Measurements from ENCODE around the gene IGF2BP2.
"Not testable (repeated sequence)": the region's sequence is repeated elsewhere in the genome, so short reads cannot be mapped to it uniquely, and the experiment has no call there.

The IGF2BP2 gene

DNA sequence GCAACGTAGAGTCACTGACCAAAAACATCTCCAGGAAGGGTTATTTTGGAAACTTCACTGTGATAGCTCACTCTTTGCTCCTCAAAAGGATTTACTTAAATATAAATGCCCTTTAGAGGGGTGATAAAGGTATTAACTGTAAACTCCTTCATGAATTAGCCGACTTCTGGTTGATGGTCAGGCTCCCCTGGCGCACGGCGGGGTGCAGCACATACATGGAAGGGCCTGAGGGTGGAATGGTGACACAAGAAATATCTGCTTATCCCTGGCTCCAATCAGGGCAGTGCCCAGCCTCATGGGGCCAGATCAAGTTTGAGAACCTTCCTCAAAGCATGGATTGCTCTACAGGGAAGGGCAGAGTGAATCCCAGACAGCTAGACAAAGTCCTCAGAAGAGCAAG lies 116.5 kb downstream of the IGF2BP2 start:
- no peak overlapping the region for H3K4me3 ChIP-seq (ENCODE audit: low read length)
- H3K4me1 ChIP-seq (ENCODE audit: insufficient read depth, low read length) = peaks cover 59% of the 10 kb centered on the region
- no peaks in the 10 kb centered on the region for H3K9me3 ChIP-seq (ENCODE audit: insufficient read depth, low read depth, low read length)
- no peak overlapping the region for H3K27ac ChIP-seq (ENCODE audit: low read depth, low read length)
- 0 out of 2 replicates have a peak, but pooled peaks cover 5% of the 10 kb centered on the region for H3K36me3 ChIP-seq (ENCODE audit: insufficient read depth, low read length)
- no peak overlapping the region for H3K9ac ChIP-seq (ENCODE audit: low read depth, low read length)
- no peaks in the 10 kb centered on the region for H3K27me3 ChIP-seq (ENCODE audit: insufficient read depth, low read length)
- WGBS = 94% methylated on average over 5 of the region's 5 CpGs

DNA sequence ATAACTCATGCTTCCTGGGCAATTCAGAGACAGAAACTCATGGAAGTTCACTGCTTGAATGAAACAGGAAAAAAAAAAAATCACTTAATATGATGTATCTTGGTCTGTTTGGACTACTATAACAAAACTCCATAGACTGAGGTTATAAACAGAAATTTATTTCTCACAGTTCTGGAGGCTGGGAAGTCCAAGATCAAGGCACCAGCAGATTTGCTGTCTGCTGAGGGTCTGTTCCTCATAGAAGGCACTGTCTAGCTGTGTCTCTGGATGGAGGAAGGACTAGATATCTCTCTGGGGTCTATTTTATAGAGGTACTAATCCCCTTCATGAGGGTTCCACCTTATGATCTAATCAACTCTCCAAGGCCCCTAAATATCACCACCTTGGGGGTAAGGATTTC lies 119.3 kb downstream of the IGF2BP2 start:
- Histone ChIP-seq H3K4me1 (ENCODE audit: insufficient read depth, low read length) (peaks cover 56% of the 10 kb centered on the region), H3K9me3 (ENCODE audit: insufficient read depth, low read depth, low read length) (no peaks in the 10 kb centered on the region), H3K27ac (ENCODE audit: low read depth, low read length) (no peak overlapping the region), H3K36me3 (ENCODE audit: insufficient read depth, low read length) (0 out of 2 replicates have a peak, but pooled peaks cover 5% of the 10 kb centered on the region), H3K27me3 (ENCODE audit: insufficient read depth, low read length) (no peaks in the 10 kb centered on the region), H3K4me3 (ENCODE audit: low read length) (no peak overlapping the region), H3K9ac (ENCODE audit: low read depth, low read length) (no peak overlapping the region)

DNA sequence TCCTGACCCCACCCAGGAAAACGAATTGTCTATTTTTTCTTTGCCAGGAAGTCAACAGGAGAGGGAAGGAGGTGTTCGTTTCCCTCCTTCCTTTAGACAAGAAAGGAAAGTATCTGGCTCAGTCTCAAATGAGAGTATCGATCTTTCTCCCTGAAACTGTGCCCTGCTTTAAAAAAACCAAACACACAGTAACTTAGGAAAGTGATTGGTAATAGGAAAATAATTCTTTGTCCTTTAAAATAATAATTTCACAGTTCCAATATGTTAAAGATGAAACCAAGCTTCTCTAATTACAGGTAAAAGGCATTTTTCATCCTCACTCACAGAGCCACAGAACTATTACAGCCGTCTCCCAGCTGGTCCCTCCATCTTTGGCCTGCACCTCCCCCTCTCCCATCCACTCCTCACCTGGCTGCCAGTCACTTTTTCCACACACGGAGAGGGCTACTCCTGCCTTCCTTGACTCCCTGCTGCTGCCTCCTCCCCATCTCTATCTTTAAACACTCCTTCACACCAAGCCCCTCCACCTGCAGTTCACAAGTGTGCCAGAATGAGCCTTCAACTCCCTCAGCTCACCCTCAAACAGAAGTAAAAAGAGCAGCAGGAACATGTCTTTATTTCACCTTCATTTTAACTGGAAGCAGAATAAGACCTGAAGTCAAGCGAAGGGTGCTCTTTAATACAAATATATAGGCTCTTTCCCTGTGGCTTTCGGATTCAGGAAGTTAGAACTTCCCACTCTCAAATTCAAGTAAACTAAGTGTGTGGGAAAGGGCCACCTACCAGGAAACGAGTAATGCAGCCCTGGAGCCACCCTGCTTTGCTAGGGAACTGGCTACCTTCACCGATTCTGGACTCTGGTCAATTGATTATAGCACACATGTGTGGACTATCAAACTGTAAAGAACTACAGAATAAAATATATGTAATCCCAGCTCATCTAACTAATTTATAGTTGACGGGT lies 122.3 kb downstream of the IGF2BP2 start:
- Histone ChIP-seq H3K4me1 (ENCODE audit: insufficient read depth, low read length) (peaks cover 37% of the 10 kb centered on the region), H3K9ac (ENCODE audit: low read depth, low read length) (no peak overlapping the region), H3K27me3 (ENCODE audit: insufficient read depth, low read length) (no peaks in the 10 kb centered on the region), H3K4me3 (ENCODE audit: low read length) (no peak overlapping the region), H3K36me3 (ENCODE audit: insufficient read depth, low read length) (0 out of 2 replicates have a peak, but pooled peaks cover 5% of the 10 kb centered on the region), H3K9me3 (ENCODE audit: insufficient read depth, low read depth, low read length) (no peaks in the 10 kb centered on the region), H3K27ac (ENCODE audit: low read depth, low read length) (peak overlapping the region; percentile 8; the same call in 1 of the 2 replicates)
- 55% methylated on average over 8 of the region's 10 CpGs for WGBS

DNA sequence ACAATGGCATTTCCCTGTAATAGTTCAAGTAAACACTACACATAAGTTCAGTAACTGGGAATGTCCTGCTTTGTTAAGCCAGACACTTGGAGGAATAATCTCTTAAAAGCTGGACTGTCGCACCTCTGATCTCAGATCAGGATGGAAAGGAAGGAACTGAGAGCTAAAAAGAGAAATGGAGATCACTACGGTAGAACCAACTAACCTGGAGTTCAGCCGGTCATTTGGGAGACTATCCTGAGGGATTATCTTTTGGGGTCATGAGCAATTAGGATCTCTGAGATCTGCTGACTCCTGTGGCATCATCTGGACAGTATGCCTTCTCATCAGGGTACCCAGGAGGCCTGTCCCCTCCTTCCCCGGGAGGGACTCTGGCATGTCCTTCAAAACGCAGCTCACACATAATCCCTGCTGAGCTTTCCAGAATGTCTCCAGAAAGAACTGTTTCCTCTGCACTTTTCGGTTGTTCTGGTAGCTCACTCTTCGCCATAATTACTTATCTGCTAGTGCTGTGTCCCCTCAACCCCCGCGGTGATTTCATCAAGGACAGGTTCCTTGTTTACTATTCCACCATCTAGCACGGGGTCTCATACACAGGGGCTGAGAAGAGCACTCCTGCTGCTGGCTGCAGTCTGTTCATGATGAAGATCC lies 123.1 kb downstream of the IGF2BP2 start:
- H3K9me3 ChIP-seq (ENCODE audit: insufficient read depth, low read depth, low read length) = no peaks in the 10 kb centered on the region
- no peak overlapping the region for H3K4me3 ChIP-seq (ENCODE audit: low read length)
- 70% methylated on average over 10 of the region's 10 CpGs for WGBS
- no peak overlapping the region for H3K9ac ChIP-seq (ENCODE audit: low read depth, low read length)
- H3K27me3 ChIP-seq (ENCODE audit: insufficient read depth, low read length) = no peaks in the 10 kb centered on the region
- 0 out of 2 replicates have a peak, but pooled peaks cover 5% of the 10 kb centered on the region for H3K36me3 ChIP-seq (ENCODE audit: insufficient read depth, low read length)
- peak overlapping the region; percentile 8; the same call in 1 of the 2 replicates for H3K27ac ChIP-seq (ENCODE audit: low read depth, low read length)
- peaks cover 37% of the 10 kb centered on the region for H3K4me1 ChIP-seq (ENCODE audit: insufficient read depth, low read length)

DNA sequence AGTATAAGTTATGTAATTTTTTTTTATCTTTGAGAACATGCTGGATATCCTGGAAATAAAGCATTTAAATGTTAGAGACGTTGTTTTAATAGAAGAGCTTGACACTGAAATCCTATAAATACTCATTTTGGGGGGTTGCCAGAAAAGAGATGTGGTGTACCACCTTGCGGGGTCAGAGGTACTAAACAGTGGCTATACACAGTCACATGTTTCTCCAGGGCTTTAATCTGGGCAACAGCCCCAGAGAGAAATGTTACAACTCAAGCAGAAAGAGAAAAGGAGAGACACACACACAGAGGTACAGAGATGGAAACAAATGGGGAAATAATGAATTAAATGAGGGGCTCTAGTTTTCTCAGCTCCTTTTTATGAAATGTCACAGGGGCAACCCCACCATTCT lies 124.9 kb downstream of the IGF2BP2 start:
- H3K27ac ChIP-seq (ENCODE audit: low read depth, low read length) = no peak overlapping the region
- 93% methylated on average over 2 of the region's 2 CpGs for WGBS
- no peak overlapping the region for H3K9ac ChIP-seq (ENCODE audit: low read depth, low read length)
- H3K4me1 ChIP-seq (ENCODE audit: insufficient read depth, low read length) = peaks cover 41% of the 10 kb centered on the region
- H3K36me3 ChIP-seq (ENCODE audit: insufficient read depth, low read length) = no peaks in the 10 kb centered on the region
- H3K9me3 ChIP-seq (ENCODE audit: insufficient read depth, low read depth, low read length) = no peaks in the 10 kb centered on the region
- no peaks in the 10 kb centered on the region for H3K27me3 ChIP-seq (ENCODE audit: insufficient read depth, low read length)
- no peak overlapping the region for H3K4me3 ChIP-seq (ENCODE audit: low read length)

DNA sequence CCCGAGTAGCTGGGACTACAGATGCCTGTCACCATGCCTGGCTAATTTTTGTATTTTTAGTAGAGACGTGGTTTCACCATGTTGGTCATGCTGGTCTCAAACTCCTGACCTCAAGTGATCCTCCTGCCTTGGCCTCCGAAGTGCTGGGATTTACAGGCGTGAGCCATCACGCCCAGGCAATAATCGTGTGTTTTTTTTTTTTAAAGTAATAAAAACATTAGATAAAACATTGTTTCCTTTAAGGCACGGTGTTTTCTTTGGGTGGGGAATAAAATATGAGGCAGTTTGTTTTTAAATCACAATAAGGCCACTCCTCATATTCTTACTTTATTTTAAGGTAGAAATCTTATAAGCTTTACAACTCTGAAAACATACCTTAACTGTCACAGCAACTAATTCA lies 127.6 kb downstream of the IGF2BP2 start:
- H3K4me1 ChIP-seq (ENCODE audit: insufficient read depth, low read length) = peaks cover 15% of the 10 kb centered on the region

DNA sequence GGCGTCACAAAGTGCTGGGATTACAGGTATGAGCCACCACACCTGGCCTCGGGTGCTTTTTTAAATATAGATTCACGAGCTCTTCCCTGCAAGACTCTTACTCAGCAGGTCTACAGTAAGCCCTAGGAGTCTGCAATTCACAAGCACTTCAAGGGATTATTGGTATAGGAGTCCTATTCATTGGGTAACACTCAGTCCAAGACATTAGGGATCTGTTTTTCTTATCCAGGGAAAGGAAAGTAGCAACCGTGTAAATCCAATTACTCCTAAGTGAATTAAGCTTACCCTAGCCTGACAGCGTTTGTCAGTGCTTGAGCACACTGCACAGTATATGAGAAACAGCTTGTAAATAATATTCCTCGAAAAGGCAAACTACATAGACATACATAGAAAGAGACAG lies 128.8 kb downstream of the IGF2BP2 start:
- H3K9ac ChIP-seq (ENCODE audit: low read depth, low read length) = no peak overlapping the region
- H3K4me1 ChIP-seq (ENCODE audit: insufficient read depth, low read length) = peaks cover 4% of the 10 kb centered on the region; the same call in 1 of the 2 replicates
- H3K4me3 ChIP-seq (ENCODE audit: low read length) = no peak overlapping the region
- H3K27ac ChIP-seq (ENCODE audit: low read depth, low read length) = no peak overlapping the region
- WGBS = 88% methylated on average over 6 of the region's 6 CpGs
- peaks cover 33% of the 10 kb centered on the region for H3K36me3 ChIP-seq (ENCODE audit: insufficient read depth, low read length)
- no peaks in the 10 kb centered on the region for H3K27me3 ChIP-seq (ENCODE audit: insufficient read depth, low read length)
- no peaks in the 10 kb centered on the region for H3K9me3 ChIP-seq (ENCODE audit: insufficient read depth, low read depth, low read length)

More for the DNA sequence above, 127.6 kb downstream of the IGF2BP2 start:
- not testable (repeated sequence) for H3K4me3 ChIP-seq (ENCODE audit: low read length); H3K9ac ChIP-seq (ENCODE audit: low read depth, low read length); H3K27me3 ChIP-seq (ENCODE audit: insufficient read depth, low read length); H3K27ac ChIP-seq (ENCODE audit: low read depth, low read length); H3K9me3 ChIP-seq (ENCODE audit: insufficient read depth, low read depth, low read length)
- peaks cover 22% of the 10 kb centered on the region for H3K36me3 ChIP-seq (ENCODE audit: insufficient read depth, low read length)
- WGBS = 98% methylated on average over 5 of the region's 7 CpGs

DNA sequence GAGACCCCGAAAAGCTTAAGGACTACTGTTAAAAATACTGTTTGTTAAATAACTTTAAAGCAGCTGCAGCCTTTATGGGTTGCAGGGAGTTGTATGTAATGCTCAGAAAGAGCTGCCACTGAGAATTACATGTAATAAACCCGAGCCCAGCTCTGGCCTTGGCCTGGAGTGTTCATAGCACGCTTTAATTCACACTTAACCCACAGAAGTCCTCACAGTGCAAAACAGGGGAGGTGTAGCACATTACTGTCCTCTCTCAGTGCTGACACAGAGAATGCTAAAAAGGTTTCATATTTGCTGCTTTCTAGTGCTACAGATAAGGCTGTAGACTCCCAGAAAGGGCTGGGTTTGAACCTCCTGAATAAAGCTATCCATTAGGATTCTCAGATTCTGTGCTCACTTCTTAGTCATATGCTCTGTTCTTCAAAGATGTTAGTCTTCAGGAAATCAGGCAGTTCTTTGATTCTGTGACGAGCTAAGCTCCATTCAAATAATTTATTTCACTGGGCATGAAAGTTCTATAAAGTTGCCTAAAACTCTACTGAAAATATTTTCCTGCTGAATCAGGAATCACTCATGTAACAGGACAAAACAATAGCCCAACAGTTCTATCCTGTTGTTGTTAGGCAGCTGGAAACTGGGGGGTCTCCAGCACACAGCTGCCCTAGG lies 130.7 kb downstream of the IGF2BP2 start:
- no peak overlapping the region for H3K4me3 ChIP-seq (ENCODE audit: low read length)
- peaks cover 41% of the 10 kb centered on the region for H3K36me3 ChIP-seq (ENCODE audit: insufficient read depth, low read length)
- H3K9me3 ChIP-seq (ENCODE audit: insufficient read depth, low read depth, low read length) = no peaks in the 10 kb centered on the region
- no peak overlapping the region for H3K9ac ChIP-seq (ENCODE audit: low read depth, low read length)
- WGBS = 98% methylated on average over 4 of the region's 4 CpGs
- H3K27me3 ChIP-seq (ENCODE audit: insufficient read depth, low read length) = no peaks in the 10 kb centered on the region
- H3K27ac ChIP-seq (ENCODE audit: low read depth, low read length) = no peak overlapping the region
- peaks cover 10% of the 10 kb centered on the region; the same call in 1 of the 2 replicates for H3K4me1 ChIP-seq (ENCODE audit: insufficient read depth, low read length)

DNA sequence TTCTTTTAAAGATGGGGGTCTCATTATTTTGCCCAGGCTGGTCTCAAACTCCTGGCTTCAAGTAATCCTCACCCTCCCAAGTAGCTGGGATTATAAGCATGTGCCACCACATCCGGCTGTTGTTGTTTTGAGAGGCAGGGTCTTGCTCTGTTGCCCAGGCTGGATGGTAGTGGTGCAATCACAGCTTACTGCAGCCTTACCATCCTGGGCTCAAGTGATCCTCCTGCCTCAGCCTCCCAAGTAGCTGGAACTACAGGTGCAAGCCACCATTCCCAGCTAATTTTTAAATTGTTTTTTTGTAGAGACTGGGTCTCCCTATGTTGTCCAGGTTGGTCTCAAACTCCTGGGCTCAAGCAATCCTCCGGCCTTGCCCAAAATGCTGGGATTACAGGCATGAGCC lies 133.2 kb downstream of the IGF2BP2 start:
- Histone ChIP-seq H3K27ac (ENCODE audit: low read depth, low read length) (no peak overlapping the region), H3K4me3 (ENCODE audit: low read length) (no peak overlapping the region), H3K27me3 (ENCODE audit: insufficient read depth, low read length) (no peaks in the 10 kb centered on the region), H3K9ac (ENCODE audit: low read depth, low read length) (no peak overlapping the region), H3K4me1 (ENCODE audit: insufficient read depth, low read length) (peaks cover 12% of the 10 kb centered on the region; the same call in 1 of the 2 replicates), H3K9me3 (ENCODE audit: insufficient read depth, low read depth, low read length) (no peaks in the 10 kb centered on the region), H3K36me3 (ENCODE audit: insufficient read depth, low read length) (peaks cover 65% of the 10 kb centered on the region)
- over 99% methylated on average over 2 of the region's 2 CpGs for WGBS

DNA sequence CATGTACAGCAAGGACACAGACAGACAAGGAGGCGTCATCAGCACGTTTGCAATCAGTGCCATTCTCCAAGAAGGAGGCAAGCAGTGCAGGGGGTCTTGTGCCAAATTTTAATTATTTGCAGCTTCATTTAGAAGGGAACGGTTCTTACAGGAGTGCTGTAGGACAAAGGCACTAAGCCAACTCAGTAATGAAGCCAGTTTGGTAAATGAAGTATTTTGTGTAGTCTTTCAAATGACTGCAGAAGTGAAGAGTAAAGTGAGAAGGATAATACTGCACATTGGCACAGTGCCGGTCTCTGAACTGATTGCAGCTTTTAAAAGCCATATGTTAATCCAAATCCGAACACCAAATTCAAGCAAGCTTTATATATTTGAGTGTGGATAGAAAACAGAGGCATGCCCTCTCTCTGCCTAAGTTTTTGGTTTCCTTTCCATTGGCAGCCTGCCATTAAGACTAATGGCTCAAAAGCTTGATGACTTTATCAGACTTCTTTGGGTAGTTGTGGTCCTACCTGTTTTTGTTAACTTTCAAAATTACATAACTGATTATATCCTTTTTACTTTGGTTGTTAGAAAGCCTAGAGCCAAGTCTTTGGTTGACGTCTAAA lies 137.5 kb downstream of the IGF2BP2 start:
- no peak overlapping the region for H3K27ac ChIP-seq (ENCODE audit: low read depth, low read length)
- 90% methylated on average over 6 of the region's 6 CpGs for WGBS

More for the DNA sequence above, 137.5 kb downstream of the IGF2BP2 start:
- Histone ChIP-seq H3K27me3 (ENCODE audit: insufficient read depth, low read length) (no peaks in the 10 kb centered on the region), H3K9me3 (ENCODE audit: insufficient read depth, low read depth, low read length) (no peaks in the 10 kb centered on the region), H3K36me3 (ENCODE audit: insufficient read depth, low read length) (peaks cover 85% of the 10 kb centered on the region), H3K4me1 (ENCODE audit: insufficient read depth, low read length) (peaks cover 8% of the 10 kb centered on the region; the same call in 1 of the 2 replicates), H3K9ac (ENCODE audit: low read depth, low read length) (no peak overlapping the region), H3K4me3 (ENCODE audit: low read length) (no peak overlapping the region)
